Measurements from ENCODE around the gene PCGF3.
"Not testable (repeated sequence)": the region's sequence is repeated elsewhere in the genome, so short reads cannot be mapped to it uniquely, and the experiment has no call there.

The PCGF3 gene

GRCh38 chr4:669806-670559 is 35.6 kb upstream of the PCGF3 start:
- DNase-seq: not testable (repeated sequence)

DNA sequence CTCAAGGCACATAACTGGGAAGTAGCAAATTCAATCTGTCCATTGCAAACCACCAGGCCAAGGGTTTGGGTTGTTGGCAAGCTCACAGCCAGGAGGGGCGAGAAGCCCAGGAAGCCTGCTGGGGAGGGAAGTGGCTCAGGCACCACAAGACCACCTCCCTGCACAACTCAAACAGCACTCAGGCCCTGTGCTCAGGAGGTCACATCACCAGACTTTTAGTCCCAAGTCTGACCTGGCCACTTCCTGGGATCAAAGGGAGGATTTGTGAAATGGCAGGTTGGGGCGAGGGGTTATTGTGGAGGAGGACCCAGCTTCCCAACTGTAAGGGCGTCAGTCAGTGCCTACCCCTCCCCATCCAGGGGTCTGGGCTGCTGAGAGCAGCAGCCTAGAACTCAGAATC is 33.9 kb upstream of the PCGF3 start:
- no peak for DNase-seq

GRCh38 chr4:673349-674091 is 32.1 kb upstream of the PCGF3 start:
- no peak for DNase-seq

DNA sequence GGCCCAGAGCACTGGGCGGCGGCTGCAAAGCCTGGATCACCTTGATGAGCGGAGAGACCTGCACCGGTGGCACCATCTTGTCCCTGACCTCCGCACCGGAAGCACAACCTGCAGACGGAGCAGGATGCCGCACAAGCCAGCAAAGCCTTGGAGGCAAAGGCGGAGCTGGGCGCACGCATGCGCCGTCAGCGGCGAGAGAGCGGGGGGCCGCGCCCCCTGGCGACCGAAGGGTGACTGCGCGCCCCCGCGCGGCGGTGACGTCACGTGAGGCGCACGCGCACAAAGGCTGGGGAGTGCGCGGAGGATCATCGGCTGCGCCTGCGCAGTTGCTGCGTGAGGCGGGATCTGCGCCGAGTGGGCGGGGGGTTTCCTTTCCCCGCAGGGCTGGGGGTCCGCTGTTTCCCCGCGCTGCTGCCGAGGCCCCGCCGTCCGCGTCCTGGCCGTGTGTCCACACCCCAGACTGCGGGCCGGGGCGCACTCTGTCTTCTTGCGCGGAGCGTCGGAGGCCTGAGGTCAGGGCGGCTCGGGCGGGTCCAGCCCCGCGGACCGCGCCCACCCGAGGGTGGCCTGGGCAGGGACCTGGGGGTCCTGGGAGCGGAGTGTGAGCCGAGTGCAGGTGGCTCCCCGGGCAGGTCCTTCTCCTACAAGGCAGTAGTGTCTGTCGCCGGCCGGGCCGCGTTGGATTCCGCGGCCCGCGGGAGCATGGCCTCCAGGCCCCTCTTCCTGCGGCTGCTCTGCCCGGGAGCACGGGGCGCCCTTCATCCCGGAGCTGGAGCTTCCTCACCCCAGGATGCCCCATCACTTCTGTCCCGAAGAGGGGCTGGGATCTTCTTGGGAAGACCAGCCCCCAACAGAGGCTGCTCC is 31.2 kb upstream of the PCGF3 start, which contains the start of the genes ATP5ME and MYL5:
Gene ATP5ME (minus strand): TSS at position 105 of the 864 bp plus-strand sequence. CDS start 29 bp downstream, at position 76.
Gene MYL5 (plus strand): TSS at position 371 of the 864 bp plus-strand sequence. CDS start 3,485 bp downstream, outside the sequence.
- DNase-seq: peak; percentile 97

- no peak for DNase-seq
These were observed 30.4 kb upstream of the PCGF3 start for GRCh38 chr4:675036-675882.

- no peak for DNase-seq
These were observed 29.4 kb upstream of the PCGF3 start for GRCh38 chr4:675980-676870.

DNA sequence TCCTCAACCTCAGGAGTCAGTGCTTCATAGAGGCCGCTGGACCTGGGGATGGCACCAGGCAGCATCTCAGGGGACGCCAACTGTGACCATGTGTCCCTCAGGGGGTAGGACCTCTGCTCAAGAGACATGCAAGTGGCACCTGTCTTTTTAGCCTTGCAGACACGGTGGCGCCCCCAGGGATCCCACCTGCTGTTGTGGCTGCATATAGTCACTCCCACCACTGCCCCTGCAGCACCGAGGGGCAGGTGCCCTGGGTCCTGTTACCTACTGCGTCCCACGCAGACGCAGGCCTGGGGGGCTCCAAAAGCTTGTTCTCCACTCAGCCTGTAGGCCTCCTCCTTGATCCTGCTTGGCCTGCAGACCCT is 28.8 kb upstream of the PCGF3 start:
- no peak for DNase-seq

- peak; percentile 34 for DNase-seq
These were observed 28.0 kb upstream of the PCGF3 start for GRCh38 chr4:677431-678293.

DNA sequence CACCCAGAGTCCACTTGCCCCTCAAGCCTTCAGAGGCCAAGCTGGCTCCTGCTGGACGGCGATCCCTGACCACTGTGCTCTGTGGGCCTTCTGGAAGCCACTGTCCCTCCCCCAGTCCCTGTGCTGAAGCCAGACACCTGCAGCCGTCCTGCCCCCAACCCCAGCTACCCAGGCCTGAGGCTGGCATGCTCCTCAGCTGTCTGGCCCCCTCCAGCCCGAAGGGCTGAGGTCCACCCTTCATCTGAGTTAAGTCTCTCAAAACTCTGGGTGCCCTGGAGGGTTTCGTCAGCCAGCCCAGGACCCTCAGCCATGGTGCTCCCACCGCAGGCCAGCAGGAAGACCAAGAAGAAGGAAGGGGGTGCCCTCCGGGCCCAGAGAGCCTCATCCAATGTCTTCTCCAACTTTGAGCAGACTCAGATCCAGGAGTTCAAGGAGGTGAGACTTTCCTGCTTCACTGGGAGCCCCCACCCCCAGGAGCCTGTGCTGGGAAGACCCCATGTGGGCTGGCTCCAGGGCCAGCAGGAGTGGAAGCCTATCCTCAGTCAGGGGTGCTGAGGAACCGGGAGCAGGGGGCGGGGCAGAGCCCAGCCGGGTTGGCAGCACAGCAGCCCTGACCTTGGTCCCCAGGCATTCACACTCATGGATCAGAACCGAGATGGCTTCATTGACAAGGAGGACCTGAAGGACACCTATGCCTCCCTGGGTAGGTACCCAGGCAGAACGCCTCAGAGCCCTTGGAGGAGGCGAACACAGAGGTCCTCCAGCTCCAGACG is 27.1 kb upstream of the PCGF3 start:
- no peak for DNase-seq

DNA sequence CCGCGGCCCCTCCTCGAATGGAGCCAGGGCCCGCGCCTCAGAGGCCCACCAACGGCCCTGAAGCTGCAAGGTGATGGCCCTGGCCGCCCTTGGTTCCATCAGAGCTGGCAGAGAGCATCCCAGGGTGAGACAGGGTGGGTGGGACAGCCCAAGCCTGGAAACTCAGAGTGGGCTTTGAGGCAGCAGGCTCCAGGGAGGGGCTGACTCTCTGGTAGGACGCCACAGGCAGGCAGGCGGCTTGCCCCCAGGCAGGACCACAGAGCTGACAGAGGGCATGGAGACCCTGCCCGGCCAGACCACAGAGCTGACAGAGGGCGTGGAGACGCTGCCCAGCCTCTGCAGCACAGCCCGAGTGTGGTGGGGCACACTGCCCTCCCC is 26.5 kb upstream of the PCGF3 start:
- DNase-seq: no peak

DNA sequence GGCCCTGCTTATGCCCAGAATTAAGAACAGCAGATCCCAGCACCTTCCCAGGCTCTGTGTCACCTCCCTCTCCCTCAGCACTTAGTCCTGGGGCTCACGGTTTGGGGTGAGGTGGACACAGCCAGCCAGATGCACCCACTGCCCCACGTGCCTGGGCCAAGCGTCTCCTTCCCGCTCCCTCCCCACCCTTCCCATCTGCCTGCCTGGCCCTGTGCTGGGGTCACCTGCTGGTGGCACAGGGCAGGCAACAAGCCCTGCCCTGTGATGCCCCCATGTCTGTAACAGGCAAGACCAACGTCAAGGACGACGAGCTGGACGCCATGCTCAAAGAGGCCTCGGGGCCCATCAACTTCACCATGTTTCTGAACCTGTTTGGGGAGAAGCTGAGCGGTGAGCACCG is 26.0 kb upstream of the PCGF3 start:
- DNase-seq: no peak

DNA sequence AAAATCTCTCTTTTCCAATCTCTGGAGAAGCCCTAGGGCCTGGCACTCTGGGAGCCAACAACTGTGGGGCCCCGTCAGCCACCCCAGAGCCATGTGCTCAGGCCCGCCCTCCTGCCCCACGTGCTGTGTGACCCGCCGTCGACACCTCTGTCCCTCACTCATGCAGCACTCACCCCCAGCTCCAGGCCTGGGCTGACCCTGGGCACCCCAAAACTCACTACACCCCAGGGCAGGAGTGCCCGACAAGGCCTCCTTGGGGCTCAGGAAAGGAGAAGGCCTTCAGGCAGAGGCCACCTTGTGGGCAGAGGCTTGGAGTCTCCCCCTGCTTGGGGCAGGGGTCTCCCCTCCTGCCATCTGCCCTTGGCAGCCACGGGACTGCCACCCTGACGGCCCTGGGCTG is 25.5 kb upstream of the PCGF3 start:
- no peak for DNase-seq

DNA sequence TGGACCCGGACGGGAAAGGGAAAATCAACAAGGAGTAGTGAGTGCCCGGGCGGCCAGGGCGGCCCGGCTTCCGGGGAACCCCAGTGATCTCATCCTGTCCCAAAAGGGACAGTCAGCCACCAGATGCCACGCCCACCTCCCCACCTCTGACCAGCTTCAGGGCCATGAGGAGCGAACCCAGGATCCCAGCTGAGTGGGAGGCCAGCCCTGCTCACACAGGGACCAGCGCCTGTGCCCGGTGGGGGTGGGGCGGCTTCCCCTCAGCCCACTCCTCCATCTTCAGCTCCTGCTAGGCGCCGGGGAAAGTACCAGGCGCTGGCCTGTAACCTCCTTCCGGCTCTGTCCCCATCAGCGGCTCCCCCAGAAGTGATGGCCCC is 25.1 kb upstream of the PCGF3 start:
- no peak for DNase-seq

DNA sequence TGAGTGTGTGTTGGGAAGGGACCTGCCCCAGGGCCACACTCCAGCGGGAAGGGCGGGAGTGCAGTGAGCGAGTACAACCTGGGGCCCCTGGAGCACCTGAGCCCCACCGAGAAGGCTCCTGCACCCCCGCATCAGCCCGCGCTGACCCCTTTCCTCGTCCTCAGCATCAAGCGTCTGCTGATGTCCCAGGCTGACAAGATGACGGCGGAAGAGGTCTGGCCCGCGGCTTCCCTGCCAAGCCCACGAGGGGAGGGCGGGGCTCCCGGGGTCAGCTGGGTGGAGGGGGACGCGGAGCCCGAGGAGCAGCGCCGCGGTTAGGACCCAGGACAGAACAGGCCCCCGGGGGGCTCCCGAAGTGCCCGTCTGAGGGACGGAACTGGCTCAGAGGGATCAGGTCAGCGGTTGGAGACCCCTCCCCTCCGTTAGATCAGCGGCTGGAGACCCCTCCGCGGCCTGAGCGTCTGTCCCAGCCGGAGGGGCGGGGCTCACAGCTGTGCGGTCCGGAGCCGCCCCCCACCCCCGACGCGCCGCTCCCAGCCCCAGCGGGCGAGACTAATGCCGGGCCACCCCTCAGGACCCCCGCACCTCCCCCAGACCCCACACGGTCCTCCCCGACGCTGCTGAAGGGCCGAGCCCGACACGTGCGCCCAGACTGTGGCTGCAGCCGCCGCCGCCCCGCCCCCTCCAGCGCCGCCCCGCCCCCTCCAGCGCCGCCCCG is 24.5 kb upstream of the PCGF3 start:
- peak; percentile 52 for DNase-seq

DNA sequence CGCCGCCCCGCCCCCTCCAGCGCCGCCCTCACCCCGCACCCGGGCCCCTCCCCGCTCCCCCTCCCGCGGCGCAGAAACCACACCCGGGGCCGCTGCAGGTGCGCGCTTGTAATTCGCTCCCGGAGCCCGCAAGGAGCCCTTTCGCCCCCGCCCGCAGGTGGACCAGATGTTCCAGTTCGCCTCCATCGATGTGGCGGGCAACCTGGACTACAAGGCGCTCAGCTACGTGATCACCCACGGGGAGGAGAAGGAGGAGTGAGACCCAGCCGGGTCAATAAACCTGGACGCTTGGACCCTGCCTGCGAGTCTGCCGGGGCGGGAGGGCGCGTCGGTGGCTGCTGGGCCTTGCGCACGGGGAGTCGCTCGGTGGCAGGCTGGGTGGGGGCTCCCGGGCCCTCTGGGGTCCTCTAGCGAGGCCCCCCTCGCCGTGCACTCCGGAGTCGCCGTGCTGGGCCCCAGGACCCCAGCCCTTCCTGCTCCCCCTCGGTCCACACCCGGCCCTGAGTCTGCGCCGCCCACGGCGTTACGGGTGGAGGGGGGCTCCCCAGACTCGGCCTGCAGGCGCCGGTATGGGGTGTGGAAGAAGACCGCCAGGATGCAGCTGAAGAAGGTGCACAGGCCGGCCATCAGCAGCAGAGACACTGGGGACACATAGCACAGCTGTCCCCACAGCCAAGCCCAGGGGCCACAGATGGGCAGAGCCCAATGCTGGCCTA is 23.7 kb upstream of the PCGF3 start:
- no peak for DNase-seq

DNA sequence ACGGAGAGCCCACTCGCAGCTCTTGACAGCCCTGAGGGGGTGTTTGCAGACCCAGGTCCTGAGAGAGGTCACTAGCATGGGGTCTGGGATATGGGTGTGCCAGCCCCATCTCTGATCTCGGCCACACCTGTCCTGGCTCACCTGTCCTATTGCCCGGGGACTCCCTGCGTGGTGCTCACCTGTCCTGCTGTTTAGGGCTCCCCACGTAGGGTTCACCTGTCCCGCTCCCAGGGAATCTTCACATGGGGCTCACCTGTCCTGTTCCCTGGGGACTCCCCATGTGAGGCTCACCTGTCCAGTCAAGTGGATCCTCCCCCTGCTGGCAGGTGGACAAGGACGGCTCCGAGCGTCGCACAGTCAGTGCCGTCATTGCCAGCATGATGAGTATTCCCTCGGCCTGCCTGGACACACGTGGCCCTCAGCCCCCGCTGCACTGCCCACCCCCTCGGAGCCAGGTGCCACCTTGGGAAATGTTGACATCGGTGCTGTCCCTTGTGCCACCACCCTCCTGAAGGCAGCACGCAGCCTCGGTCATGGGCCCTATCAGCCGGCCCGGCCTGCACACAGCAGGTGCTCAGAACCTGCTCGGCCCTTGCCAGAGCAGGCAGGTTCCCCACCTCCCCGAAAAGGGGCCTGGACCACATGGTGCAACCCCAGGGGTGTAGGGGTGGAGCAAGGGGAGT is 23.0 kb upstream of the PCGF3 start:
- DNase-seq: no peak

DNA sequence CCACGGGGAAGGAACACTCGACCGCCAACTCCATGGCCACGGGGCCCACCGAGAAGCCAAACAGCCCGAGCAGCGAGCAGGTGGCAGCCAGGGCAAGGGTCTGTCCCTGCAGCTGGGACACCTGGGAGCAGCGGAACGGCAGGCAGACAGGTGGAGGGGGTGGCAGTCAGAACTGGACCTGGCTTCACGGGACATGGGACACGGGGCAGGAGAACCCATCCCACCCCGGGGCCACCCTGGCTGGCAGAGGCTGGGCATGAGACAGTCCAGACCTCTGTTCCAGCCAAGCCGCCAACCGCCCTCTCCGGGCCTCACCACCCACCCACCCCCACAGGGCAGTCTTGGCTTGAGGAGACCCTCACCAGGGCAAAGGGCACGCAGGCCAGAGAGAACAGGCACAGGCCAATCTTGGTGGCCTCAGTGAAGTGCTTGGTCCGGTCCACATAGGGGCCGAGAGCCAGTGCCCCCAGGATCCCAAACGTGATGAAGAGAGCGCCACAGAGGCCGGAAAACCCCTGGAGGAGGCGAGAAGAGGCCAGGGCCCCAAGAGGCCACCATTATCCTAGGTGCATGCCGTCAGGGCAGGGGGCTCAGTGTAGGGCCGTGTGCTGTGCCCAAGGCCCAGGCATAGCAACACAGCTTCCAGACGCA is 22.3 kb upstream of the PCGF3 start:
- no peak for DNase-seq

All from stimulated activated CD4-positive, alpha-beta T cell treated with anti-CD3 and anti-CD28 coated beads, Interleukin-4, amount 100 ng/mL, for 24 hours (primary cell).